ENCODE measurements around the gene DCAKD. TPM values are rescaled to one million over a fixed set of nuclear protein-coding genes. Genes with fewer than 3 reads are reported as not detected.

Gene DCAKD
- total RNA-seq, 1 experiment from 2014 or later, result 44.9 TPM

DNA sequence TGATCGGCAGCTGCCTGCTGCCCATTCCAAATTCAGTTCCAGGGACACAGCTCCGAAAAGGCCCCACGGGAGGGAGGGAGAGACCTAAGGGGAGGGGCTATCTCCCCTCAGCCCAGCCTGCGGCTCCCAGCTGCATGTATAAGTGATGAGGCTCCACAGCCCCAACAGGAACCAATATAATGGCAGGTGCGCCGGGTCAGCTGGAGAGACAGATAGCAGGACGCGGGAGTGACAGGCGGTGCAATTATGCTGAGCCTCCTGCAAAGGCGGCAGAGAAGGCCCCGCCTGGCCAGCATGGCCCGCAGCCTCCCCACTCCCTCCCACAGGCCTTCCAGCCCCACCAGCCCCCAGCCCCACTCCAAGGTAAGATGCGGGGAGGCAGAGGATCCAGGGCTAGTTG is 75.2 kb downstream of the DCAKD start:
- no peak for DNase-seq (ENCODE audit: low spot score)

Small RNA genes within 50 kb of the gene (small RNA-seq; reads per million reads assigned to genes)
- not detected for gene AC015936.2
- not detected for gene RF00019

Other genes with a start within 250 kb of the DCAKD start
- gene GJC1, start 221.3 kb downstream of the DCAKD start, total RNA-seq (2014; rRNA removed; shearing (Covaris generic)), result not detected in 2 replicates
- gene HIGD1B, start 203.7 kb downstream of the DCAKD start, total RNA-seq (2014; rRNA removed; shearing (Covaris generic)), result not detected in 2 replicates
- gene EFTUD2, start 152.2 kb downstream of the DCAKD start, total RNA-seq (2014; rRNA removed; shearing (Covaris generic)), result 142 and 143 TPM in 2 replicates
- gene GFAP, start 136.1 kb downstream of the DCAKD start, total RNA-seq (2014; rRNA removed; shearing (Covaris generic)), result 0.29 and 0.46 TPM in 2 replicates
- gene KIF18B, start 103.9 kb downstream of the DCAKD start, total RNA-seq (2014; rRNA removed; shearing (Covaris generic)), result 12.2 and 14.8 TPM in 2 replicates
- gene C1QL1, start 83.3 kb downstream of the DCAKD start, total RNA-seq (2014; rRNA removed; shearing (Covaris generic)), result 0.05 TPM in 1 of 2 replicates, not detected in the other
- 59.2 and 77.1 TPM in 2 replicates for gene NMT1, start 9.7 kb upstream of the DCAKD start, total RNA-seq (2014; rRNA removed; shearing (Covaris generic))
- 130 and 142 TPM in 2 replicates for gene PLCD3, start 80.9 kb upstream of the DCAKD start, total RNA-seq (2014; rRNA removed; shearing (Covaris generic))
- 12.0 and 12.3 TPM in 2 replicates for gene ACBD4, start 84.1 kb upstream of the DCAKD start, total RNA-seq (2014; rRNA removed; shearing (Covaris generic))
- gene HEXIM1, start 96.8 kb upstream of the DCAKD start, total RNA-seq (2014; rRNA removed; shearing (Covaris generic)), result 9.4 and 9.6 TPM in 2 replicates
- 9.0 and 9.5 TPM in 2 replicates for gene HEXIM2, start 110.2 kb upstream of the DCAKD start, total RNA-seq (2014; rRNA removed; shearing (Covaris generic))
- gene FMNL1, start 170.3 kb upstream of the DCAKD start, total RNA-seq (2014; rRNA removed; shearing (Covaris generic)), result 0.03 TPM in 1 of 2 replicates, not detected in the other
- not detected in 2 replicates for gene SPATA32, start 210.5 kb upstream of the DCAKD start, total RNA-seq (2014; rRNA removed; shearing (Covaris generic))